ENCODE results near the gene EIF5AL1.

EIF5AL1 gene

GRCh38 chr10:79562135-79562756, 49.9 kb downstream of the EIF5AL1 start:
- peak; percentile 61 for DNase-seq

GRCh38 chr10:79563426-79563825, 51.1 kb downstream of the EIF5AL1 start:
- DNase-seq, result peak; percentile 16
